WTC11 (cell line): Measurements from ENCODE around the gene CTSE. TPM values are rescaled to one million over a fixed set of nuclear protein-coding genes. Genes with fewer than 3 reads are reported as not detected.

Source experiments
- ATAC-seq: fragments of 200-7000 bp; cut with Tn5 transposase; 2 replicates; pipeline ENCODE4 v1.10.0; 2021; ENCODE audit warnings: mild to moderate bottlenecking, moderate library complexity
- CTCF ChIA-PET: fragments of 300-600 bp; sonication (Branson Sonifier 250); formaldehyde crosslinking; loops from one replicate; lab custom pipeline; 2021; ENCODE audit warnings: antibody characterized with exemption; lab: Charles Lee
- POLR2A ChIA-PET: fragments of 350-600 bp; sonication (Branson Sonifier 250); formaldehyde crosslinking; loops from one replicate; lab custom pipeline; 2021; ENCODE audit warnings: antibody characterized with exemption; lab: Charles Lee
- DNase-seq: peaks from one replicate; pipeline ENCODE4 v3.0.0; 2021; ENCODE audit warnings: low spot score
- H3K27ac Mint-ChIP-seq: 2 replicates; pipeline ENCODE4 v1.8.0; 2021; ENCODE audit warnings: mixed read lengths
- H3K27me3 Mint-ChIP-seq: 2 replicates; pipeline ENCODE4 v1.8.0; 2021; ENCODE audit warnings: low read depth, mild to moderate bottlenecking, moderate library complexity, mixed read lengths
- H3K36me3 Mint-ChIP-seq: 2 replicates; pipeline ENCODE4 v1.8.0; 2021; ENCODE audit warnings: mixed read lengths
- H3K4me1 Mint-ChIP-seq: 2 replicates; pipeline ENCODE4 v1.8.0; 2022; ENCODE audit warnings: mixed read lengths
- H3K4me3 Mint-ChIP-seq: 2 replicates; pipeline ENCODE4 v1.8.0; 2021; ENCODE audit warnings: mild to moderate bottlenecking, moderate library complexity, mixed read lengths
- H3K9me3 Mint-ChIP-seq: 2 replicates; pipeline ENCODE4 v1.8.0; 2021; ENCODE audit warnings: mixed read lengths
- ATF1 ChIP-seq: sonication (generic); formaldehyde crosslinking; IDR thresholded peaks from 2 replicates; pipeline ENCODE4 v1.8.1; 2023; ENCODE audit warnings: mild to moderate bottlenecking, moderate library complexity, missing genetic modification reagents
- CREB1 ChIP-seq: sonication (generic); formaldehyde crosslinking; IDR thresholded peaks from 2 replicates; pipeline ENCODE4 v1.8.0; 2023; ENCODE audit warnings: mild to moderate bottlenecking, missing genetic modification reagents
- CREM ChIP-seq: sonication (generic); formaldehyde crosslinking; IDR thresholded peaks from 2 replicates; pipeline ENCODE4 v1.8.1; 2022; ENCODE audit warnings: mild to moderate bottlenecking, missing genetic modification reagents, moderate library complexity
- EMX1 ChIP-seq: fragments of 250-450 bp; sonication (Bioruptor Pico); IDR thresholded peaks from 2 replicates; pipeline ENCODE4 v1.8.0; 2021; ENCODE audit warnings: mild to moderate bottlenecking
- FOXP1 ChIP-seq: sonication (generic); formaldehyde crosslinking; IDR thresholded peaks from 2 replicates; pipeline ENCODE4 v1.8.0; 2022; ENCODE audit warnings: missing genetic modification reagents, mild to moderate bottlenecking, moderate library complexity, borderline replicate concordance
- IRF2 ChIP-seq: sonication (generic); formaldehyde crosslinking; IDR thresholded peaks from 2 replicates; pipeline ENCODE4 v1.8.0; 2022; ENCODE audit warnings: low read depth, missing genetic modification reagents, borderline replicate concordance
- JAZF1 ChIP-seq: fragments of 250-450 bp; sonication (Bioruptor Pico); IDR thresholded peaks from 2 replicates; pipeline ENCODE4 v1.9.0; 2021; ENCODE audit warnings: moderate library complexity, mild to moderate bottlenecking, inconsistent platforms
- KAT7 ChIP-seq: sonication (generic); formaldehyde crosslinking; IDR thresholded peaks from 2 replicates; pipeline ENCODE4 v1.8.1; 2023; ENCODE audit warnings: missing genetic modification reagents, mild to moderate bottlenecking, borderline replicate concordance
- MXD4 ChIP-seq: fragments of 250-450 bp; sonication (Bioruptor Pico); IDR thresholded peaks from 2 replicates; pipeline ENCODE4 v1.8.0; 2021; ENCODE audit warnings: mild to moderate bottlenecking, moderate library complexity, borderline replicate concordance
- NFE2L1 ChIP-seq: sonication (generic); formaldehyde crosslinking; IDR thresholded peaks from 2 replicates; pipeline ENCODE4 v1.8.1; 2023; ENCODE audit warnings: missing genetic modification reagents
- NR3C1 ChIP-seq: sonication (generic); formaldehyde crosslinking; conservative IDR thresholded peaks from 2 replicates; pipeline ENCODE4 v1.8.1; 2023; ENCODE audit warnings: low read depth, mild to moderate bottlenecking, missing genetic modification reagents
- SP1 ChIP-seq: sonication (generic); formaldehyde crosslinking; conservative IDR thresholded peaks from 2 replicates; pipeline ENCODE4 v1.8.1; 2022; ENCODE audit warnings: missing genetic modification reagents
- ZNF138 ChIP-seq: sonication (generic); formaldehyde crosslinking; conservative IDR thresholded peaks from 2 replicates; pipeline ENCODE4 v1.8.1; 2022; ENCODE audit warnings: mild to moderate bottlenecking, moderate library complexity, missing genetic modification reagents
- ZNF416 ChIP-seq: fragments of 250-450 bp; sonication (Bioruptor Pico); IDR thresholded peaks from 2 replicates; pipeline ENCODE4 v1.9.0; 2021; ENCODE audit warnings: mild to moderate bottlenecking, inconsistent platforms
- total RNA-seq: library from RNA; stranded (reverse); gene quantifications from 3 replicates; pipeline ENCODE4 v1.2.3, GENCODE V29; 2021
- TF ChIP-seq, protein P1 (sequence below): sonication (generic); formaldehyde crosslinking; IDR thresholded peaks from 2 replicates; pipeline ENCODE4 v1.8.0; 2022; ENCODE audit warnings: missing genetic modification reagents
- TF ChIP-seq, protein P2 (sequence below): sonication (generic); formaldehyde crosslinking; IDR thresholded peaks from 2 replicates; pipeline ENCODE4 v1.8.1; 2023; ENCODE audit warnings: mild to moderate bottlenecking, missing genetic modification reagents, moderate library complexity
- TF ChIP-seq, protein P3 (sequence below): fragments of 250-450 bp; sonication (Bioruptor Pico); IDR thresholded peaks from 2 replicates; pipeline ENCODE4 v1.9.0; 2021; ENCODE audit warnings: mild to moderate bottlenecking
- TF ChIP-seq, protein P4 (sequence below): sonication (generic); formaldehyde crosslinking; conservative IDR thresholded peaks from 2 replicates; pipeline ENCODE4 v1.8.1; 2022; ENCODE audit warnings: mild to moderate bottlenecking, missing genetic modification reagents
- TF ChIP-seq, protein P5 (sequence below): sonication (generic); formaldehyde crosslinking; IDR thresholded peaks from 2 replicates; pipeline ENCODE4 v1.8.1; 2022; ENCODE audit warnings: mild to moderate bottlenecking, moderate library complexity, missing genetic modification reagents
- TF ChIP-seq, protein P6 (sequence below): sonication (generic); formaldehyde crosslinking; IDR thresholded peaks from 2 replicates; pipeline ENCODE4 v1.8.0; 2023; ENCODE audit warnings: missing genetic modification reagents
- TF ChIP-seq, protein P7 (sequence below): fragments of 250-450 bp; sonication (Bioruptor Pico); conservative IDR thresholded peaks from 2 replicates; pipeline ENCODE4 v1.9.0; 2021; ENCODE audit warnings: mild to moderate bottlenecking

Gene CTSE
- total RNA-seq, 1 experiment from 2014 or later, result 0.17 TPM

DNA sequence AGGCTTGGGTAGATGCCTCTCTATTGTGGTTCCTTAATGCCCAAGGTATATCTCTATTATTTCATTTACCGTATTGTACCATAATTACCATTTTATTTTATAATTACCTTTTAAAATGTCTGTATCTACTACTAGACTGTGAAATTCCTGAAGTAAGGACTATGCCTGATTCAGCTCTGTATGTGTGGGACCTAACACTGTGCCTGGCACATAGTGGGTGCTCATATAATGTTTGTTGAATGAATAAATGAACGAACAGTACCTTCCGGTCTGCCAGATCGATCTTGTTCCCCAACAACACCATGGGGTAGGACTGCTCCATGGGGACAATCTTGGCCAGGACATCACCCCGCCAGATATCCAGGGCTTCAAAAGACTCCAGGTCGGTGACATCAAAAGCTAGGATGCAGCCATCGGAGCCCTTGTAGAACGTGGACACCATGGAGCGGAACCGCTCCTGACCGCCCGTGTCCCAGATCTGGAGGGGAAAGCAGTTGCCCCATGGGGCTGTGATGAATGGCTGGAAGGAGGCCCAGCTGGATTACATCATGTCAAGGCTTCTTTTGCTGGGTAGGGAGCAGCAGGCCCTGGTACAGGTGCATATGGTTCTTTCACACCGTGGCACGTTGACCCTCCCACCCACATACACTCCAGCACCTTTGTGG, 31.3 kb downstream of the CTSE start (continued):
- TF ChIP-seq, protein P1, sequence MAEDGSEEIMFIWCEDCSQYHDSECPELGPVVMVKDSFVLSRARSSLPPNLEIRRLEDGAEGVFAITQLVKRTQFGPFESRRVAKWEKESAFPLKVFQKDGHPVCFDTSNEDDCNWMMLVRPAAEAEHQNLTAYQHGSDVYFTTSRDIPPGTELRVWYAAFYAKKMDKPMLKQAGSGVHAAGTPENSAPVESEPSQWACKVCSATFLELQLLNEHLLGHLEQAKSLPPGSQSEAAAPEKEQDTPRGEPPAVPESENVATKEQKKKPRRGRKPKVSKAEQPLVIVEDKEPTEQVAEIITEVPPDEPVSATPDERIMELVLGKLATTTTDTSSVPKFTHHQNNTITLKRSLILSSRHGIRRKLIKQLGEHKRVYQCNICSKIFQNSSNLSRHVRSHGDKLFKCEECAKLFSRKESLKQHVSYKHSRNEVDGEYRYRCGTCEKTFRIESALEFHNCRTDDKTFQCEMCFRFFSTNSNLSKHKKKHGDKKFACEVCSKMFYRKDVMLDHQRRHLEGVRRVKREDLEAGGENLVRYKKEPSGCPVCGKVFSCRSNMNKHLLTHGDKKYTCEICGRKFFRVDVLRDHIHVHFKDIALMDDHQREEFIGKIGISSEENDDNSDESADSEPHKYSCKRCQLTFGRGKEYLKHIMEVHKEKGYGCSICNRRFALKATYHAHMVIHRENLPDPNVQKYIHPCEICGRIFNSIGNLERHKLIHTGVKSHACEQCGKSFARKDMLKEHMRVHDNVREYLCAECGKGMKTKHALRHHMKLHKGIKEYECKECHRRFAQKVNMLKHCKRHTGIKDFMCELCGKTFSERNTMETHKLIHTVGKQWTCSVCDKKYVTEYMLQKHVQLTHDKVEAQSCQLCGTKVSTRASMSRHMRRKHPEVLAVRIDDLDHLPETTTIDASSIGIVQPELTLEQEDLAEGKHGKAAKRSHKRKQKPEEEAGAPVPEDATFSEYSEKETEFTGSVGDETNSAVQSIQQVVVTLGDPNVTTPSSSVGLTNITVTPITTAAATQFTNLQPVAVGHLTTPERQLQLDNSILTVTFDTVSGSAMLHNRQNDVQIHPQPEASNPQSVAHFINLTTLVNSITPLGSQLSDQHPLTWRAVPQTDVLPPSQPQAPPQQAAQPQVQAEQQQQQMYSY (CRISPR knock-in tag), result no peak
- TF ChIP-seq, all 79 proteins: peak for 0

DNA sequence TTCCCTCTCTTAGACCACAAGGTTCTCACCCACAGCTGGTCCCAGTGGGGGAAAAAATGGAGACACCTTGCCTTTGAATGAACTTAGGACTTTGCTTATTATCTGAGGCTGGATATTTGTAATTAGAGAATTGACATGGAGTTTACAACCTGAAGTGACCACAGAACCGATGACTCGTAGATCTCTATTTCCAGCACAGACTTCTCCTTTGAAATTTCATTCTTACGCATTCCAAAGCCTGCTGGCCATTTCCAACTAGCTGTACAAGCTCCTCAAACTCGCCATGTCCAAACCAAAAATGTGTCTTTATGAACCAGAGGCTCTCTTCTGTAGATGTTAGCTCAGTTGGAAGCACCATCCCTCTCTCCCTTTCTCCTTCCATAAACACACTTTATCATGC, 32.5 kb downstream of the CTSE start:
- TF ChIP-seq ZNF416 (CRISPR knock-in tag) (no peak), ZNF138 (no peak), NFE2L1 (no peak), FOXP1 (no peak), CREM (CRISPR knock-in tag) (no peak), EMX1 (CRISPR knock-in tag) (no peak), NR3C1 (CRISPR knock-in tag) (no peak), IRF2 (CRISPR knock-in tag) (no peak)
- TF ChIP-seq, protein P2, sequence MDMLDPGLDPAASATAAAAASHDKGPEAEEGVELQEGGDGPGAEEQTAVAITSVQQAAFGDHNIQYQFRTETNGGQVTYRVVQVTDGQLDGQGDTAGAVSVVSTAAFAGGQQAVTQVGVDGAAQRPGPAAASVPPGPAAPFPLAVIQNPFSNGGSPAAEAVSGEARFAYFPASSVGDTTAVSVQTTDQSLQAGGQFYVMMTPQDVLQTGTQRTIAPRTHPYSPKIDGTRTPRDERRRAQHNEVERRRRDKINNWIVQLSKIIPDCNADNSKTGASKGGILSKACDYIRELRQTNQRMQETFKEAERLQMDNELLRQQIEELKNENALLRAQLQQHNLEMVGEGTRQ, result no peak
- TF ChIP-seq, protein P3, sequence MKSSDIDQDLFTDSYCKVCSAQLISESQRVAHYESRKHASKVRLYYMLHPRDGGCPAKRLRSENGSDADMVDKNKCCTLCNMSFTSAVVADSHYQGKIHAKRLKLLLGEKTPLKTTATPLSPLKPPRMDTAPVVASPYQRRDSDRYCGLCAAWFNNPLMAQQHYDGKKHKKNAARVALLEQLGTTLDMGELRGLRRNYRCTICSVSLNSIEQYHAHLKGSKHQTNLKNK (CRISPR knock-in tag), result no peak
- TF ChIP-seq, all 79 proteins: peak for 0
- H3K4me1 Mint-ChIP-seq, result peaks cover 15% of the 10 kb centered on the region
- no peak overlapping the region for H3K4me3 Mint-ChIP-seq
- no peaks in the 10 kb centered on the region for H3K9me3 Mint-ChIP-seq
- POLR2A ChIA-PET, result no interaction called here
- no peaks in the 10 kb centered on the region for H3K36me3 Mint-ChIP-seq
- H3K27me3 Mint-ChIP-seq, result peaks cover under 1% of the 10 kb centered on the region
- DNase-seq (no peak), ATAC-seq (no peak)
- CTCF ChIA-PET, result interaction anchor here (0.7 to 1.4 kb wide), 2 partner anchors 14 to 72 kb away, joined by 3 to 7 read pairs; no protein-coding TSS in a partner anchor
- H3K27ac Mint-ChIP-seq, result no peak overlapping the region

DNA sequence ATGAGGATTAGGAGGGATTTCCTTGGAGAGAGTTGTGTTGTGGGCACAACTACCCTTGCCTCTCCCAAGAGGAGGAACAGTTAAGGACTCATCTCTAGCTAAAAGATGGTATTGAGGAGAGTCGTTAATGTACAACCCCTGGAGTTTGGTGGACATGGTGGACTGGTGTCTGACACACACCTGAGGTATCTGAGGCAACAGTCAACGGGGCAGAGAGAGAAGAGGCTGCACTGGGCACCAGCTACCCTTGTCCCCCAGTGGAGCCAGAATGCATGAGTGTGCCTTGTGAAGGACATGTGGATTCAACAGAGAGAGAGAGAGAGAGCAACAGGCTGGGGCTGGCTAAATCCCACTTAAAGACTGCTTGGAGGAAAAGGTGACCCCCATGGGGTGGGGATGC, 33.5 kb downstream of the CTSE start:
- DNase-seq (no peak), ATAC-seq (no peak)
- CTCF ChIA-PET, result interaction anchor here (0.8 to 1.3 kb wide), 5 partner anchors 8 to 112 kb away, joined by 3 to 7 read pairs (median 4); no protein-coding TSS in a partner anchor
- POLR2A ChIA-PET, result no interaction called here
- Mint-ChIP-seq H3K4me1 (peaks cover 9% of the 10 kb centered on the region), H3K4me3 (no peak overlapping the region), H3K27ac (no peak overlapping the region), H3K9me3 (no peaks in the 10 kb centered on the region), H3K36me3 (no peaks in the 10 kb centered on the region), H3K27me3 (no peaks in the 10 kb centered on the region; the same call in 1 of the 2 replicates)
- TF ChIP-seq, protein P4, sequence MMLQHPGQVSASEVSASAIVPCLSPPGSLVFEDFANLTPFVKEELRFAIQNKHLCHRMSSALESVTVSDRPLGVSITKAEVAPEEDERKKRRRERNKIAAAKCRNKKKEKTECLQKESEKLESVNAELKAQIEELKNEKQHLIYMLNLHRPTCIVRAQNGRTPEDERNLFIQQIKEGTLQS (CRISPR knock-in tag), result no peak
- TF ChIP-seq ATF1 (CRISPR knock-in tag) (no peak), SP1 (no peak), JAZF1 (no peak), ZNF416 (CRISPR knock-in tag) (no peak), KAT7 (CRISPR knock-in tag) (no peak), MXD4 (CRISPR knock-in tag) (no peak), CREB1 (CRISPR knock-in tag) (no peak)
- TF ChIP-seq, protein P2, result no peak
- TF ChIP-seq, protein P5, sequence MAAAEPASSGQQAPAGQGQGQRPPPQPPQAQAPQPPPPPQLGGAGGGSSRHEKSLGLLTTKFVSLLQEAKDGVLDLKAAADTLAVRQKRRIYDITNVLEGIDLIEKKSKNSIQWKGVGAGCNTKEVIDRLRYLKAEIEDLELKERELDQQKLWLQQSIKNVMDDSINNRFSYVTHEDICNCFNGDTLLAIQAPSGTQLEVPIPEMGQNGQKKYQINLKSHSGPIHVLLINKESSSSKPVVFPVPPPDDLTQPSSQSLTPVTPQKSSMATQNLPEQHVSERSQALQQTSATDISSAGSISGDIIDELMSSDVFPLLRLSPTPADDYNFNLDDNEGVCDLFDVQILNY, result no peak
- TF ChIP-seq, protein P6, sequence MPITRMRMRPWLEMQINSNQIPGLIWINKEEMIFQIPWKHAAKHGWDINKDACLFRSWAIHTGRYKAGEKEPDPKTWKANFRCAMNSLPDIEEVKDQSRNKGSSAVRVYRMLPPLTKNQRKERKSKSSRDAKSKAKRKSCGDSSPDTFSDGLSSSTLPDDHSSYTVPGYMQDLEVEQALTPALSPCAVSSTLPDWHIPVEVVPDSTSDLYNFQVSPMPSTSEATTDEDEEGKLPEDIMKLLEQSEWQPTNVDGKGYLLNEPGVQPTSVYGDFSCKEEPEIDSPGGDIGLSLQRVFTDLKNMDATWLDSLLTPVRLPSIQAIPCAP (CRISPR knock-in tag), result no peak
- TF ChIP-seq, protein P7, sequence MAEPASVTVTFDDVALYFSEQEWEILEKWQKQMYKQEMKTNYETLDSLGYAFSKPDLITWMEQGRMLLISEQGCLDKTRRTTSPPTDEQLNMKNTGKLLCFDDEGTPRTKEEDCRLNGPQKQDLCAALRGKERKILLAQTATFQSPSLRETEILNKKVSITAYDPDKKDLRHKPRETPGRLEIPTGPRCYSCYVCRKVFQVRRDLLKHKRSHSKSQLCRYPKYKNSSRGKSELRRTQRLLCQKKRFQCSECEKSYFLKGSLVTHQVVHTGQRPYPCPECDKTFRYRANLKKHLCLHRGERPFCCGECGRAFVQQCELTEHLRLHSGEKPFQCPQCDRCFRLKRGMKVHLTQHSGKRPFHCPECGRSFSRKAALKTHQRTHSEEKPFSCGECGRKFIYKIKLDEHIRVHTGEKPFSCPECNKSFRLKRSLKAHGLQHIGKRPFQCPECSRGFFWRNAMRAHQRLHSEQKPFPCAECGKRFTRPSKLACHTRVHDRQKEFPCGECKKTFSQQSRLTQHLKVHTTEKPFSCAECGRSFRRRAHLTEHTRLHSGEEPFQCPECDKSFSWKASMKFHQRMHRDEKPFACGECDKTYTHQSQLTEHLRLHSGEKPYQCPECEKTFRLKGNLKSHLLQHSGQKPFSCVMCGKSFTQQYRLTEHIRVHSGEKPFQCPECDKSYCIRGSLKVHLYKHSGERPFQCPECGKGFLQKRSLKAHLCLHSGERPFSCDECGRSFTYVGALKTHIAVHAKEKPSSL (CRISPR knock-in tag), result no peak
